HUDEP-2 (cell line): ENCODE results near the gene INTS6L.
A peak's percentile ranks its signal among the peaks of the same experiment; 100 is the strongest.

Experiments
- DNase-seq, 76 experiments: peaks; one replicate each; lab custom pipeline; 2025; ENCODE audit not compliant: unreplicated experiment in 76 of 76; lab: John Stamatoyannopoulos, UW

Gene INTS6L

DNA sequence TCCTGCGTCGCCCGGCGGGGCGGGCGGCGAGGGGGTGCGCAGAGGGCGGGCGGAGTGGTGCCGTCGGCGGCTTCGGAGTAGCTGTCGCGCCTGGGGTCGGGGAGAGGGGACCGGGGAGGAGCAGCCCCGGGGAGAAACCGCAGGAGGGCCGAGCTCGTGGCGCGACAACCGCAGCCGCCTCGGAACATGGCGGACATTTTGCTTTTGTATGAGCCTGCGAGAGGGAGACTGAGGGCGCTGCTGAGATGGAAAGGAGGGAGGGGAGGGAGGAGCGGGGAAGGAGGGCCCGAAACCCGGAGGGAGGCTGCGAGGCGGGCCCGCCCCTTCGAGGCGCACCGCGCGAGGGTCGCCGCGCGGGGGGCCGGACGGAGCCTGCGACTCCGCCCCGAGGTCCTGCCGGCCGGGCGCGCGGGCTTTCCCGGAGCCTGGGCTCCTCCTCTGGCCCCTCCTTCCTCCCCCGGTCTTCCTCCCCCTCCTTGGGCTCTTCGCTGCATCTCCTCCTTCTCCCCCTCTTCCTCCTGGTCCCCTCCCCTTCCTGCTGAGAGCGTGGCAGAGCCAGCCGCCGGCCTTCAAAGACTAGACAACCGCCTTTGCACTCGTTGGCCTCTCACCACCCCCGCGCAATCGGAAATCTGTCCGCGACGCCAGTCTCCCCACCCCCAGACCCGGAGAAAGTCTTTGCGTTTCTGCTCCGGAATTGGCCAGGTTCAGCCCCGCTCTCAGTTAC lies 1.1 kb downstream of the INTS6L start:
- peak in 75 of 76 experiments; percentile 6 to 88 (median 75) for DNase-seq

GRCh38 chrX:135522132-135522530 lies 1.7 kb downstream of the INTS6L start:
- DNase-seq: peak in 25 of 76 experiments; percentile 0 to 56 (median 26)

- DNase-seq: no peak
Measured at GRCh38 chrX:135522878-135523693, 2.6 kb downstream of the INTS6L start.

DNA sequence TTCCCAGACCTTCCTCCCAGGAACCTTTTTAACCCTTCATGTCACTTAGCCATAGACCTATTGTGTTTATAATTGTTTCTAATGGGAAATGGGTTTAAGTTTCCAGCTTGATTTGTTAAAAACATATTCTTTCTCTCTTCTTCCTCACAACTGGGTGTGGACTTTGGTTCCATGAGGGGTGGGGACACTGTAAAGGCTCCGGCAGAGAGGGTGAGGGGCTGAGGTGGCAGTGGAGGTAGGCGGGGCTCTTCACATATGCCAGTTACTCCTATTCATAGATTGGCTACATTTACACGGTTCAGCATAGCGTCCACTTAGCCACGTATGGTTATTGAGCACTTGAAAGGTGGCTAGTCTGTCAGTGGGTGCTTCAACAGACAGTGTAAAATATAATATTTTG lies 7.8 kb downstream of the INTS6L start:
- DNase-seq: peak in 1 of 76 experiments; percentile 1

GRCh38 chrX:135528756-135529155 lies 8.3 kb downstream of the INTS6L start:
- DNase-seq: no peak

DNA sequence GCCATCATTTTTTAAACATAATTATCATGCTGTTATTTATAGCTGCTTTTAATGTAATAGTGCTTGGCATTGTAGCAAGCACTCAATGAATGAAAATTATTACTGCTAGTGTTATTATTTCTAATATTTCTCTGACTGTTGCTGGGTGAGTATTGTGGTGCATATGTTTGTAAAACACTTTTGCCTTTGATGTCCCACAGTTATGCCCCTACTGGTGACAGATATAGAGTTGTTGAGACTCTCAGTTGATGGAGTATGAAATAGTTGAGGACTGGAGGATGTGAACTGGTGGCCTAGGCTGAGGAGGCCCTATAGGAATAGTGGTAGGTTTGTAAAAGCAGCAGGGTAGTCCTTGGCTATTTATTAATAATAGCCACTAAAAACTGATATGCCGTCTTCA lies 9.6 kb downstream of the INTS6L start:
- no peak for DNase-seq

- peak in 1 of 76 experiments; percentile 1 for DNase-seq
Measured at GRCh38 chrX:135531813-135532212, 11.4 kb downstream of the INTS6L start.

DNA sequence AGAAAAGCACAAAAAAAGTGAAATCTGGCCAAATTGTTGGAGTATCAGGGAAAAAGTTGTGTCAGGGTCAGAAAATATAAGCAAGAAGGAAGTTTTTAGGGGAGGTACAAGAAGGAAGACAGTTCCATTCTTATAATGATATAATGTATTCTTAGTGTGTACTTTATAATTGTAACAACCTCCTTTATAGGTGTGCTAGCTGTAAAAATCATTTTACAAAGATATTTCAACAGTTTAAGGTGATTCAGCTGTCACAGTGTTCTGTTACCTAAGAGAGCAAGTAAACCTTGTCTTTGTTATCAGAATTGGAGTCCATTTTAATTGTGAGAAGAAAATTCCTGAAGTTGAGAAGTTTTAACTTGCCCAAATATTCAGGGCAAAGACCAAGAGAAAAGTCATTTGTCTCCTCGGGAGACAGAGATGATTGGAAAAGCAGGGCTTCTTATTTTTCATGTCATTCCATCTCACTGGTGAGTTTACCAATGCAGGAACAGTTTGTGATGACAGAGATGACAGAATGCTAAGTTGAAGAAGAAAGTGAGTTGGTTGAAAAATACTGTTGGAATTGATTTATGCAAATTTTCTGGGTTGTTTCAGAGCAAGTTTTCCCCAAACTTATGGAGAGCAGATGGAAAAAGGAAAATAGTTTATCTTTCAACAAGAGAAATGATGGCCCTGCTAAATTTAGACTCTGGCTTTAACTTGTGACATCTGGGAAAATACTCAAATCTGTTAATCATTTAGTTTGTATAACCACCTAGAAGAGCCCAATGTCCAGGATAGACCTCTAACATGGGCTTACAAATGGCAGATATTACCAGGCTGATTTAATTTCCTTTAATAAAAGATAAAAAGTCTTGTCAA lies 14.8 kb downstream of the INTS6L start:
- no peak for DNase-seq

DNA sequence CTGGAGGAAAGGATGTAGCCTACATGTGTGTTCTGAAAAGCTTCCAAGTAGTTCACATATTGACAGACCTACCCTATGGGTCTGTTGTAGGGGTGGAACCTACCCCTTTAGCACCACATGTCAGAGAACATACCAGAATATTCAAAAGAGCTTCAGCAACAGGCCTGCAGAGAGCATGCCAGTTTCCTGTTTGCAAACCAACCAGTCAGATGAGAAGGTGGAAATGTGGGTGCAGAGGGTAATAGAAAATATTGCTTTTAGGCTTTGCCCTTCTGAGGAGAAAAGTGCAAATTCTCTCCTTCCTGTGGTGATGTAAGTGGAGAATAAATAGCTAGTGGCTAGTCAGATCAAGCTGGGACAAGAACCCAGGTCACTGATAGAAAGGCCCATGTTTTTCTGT lies 16.4 kb downstream of the INTS6L start:
- DNase-seq: no peak

DNA sequence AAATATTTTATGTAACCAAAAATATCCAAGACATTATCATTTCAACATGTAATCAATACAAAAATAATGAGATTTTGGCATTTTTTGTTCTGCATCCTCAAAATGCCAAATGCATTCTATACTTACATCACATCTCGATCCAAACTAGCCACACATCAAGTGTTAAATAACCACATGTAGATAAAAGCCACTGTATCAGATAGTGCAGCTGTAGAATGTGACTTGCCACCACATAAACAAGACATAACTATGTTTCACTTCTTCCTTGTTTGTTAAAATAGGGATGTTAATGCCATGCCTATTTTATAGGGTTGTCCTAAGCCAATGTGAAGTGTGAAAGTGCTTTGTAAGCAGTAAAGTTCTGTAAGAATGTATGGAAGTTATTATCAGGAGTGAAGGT lies 20.9 kb downstream of the INTS6L start:
- DNase-seq: peak in 1 of 76 experiments; percentile 1

DNA sequence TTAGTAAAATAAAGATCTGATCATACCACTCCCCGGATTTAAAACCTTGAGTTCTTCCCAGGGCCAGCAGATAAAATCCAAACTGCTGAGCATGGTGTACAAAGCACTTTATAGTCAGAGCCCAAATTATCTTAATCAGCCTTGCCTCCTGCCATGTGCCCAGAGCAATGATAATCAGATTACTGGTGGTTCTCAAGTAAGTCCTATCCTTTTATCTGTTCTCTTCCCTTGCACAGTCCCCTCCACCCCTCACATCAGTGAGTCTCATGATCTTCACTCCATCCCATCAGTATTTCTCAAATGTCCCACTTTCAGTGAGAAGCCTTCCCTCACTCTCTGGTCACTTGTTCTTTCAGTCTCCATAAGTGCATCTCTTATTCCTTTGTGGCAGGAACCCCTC lies 22.7 kb downstream of the INTS6L start:
- peak in 51 of 76 experiments; percentile 1 to 65 (median 25) for DNase-seq

GRCh38 chrX:135543924-135544323 lies 23.5 kb downstream of the INTS6L start:
- peak in 5 of 76 experiments; percentile 0 to 20 (median 6) for DNase-seq

DNA sequence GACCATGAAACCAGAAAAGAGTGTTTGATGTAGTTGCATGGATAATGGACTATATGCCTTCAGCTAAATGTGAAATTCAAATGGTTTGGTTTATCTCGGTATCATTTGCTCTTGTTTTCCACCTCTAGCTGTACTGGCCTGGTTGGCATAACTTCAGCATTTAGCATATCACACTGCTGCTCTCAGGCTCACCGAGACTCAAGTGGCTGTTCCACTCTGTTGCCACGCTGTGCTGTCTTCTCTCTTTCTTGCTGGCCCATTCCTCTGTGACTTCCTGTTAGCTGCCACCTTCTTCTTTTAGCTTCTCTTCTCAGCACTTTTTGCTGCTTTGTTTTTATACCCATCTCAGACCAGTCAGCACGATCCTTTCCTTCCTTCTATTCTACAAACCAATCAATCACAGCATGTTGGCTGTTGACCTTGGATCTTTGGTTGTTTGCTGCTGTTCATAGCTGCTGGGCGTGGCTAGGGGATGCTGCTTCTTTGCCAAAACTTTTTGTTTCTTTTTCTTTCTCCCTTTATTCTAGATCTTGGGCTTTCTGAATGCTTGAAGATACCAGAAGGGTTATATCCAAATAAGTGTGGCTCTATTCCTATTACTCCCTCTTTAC lies 24.0 kb downstream of the INTS6L start:
- no peak for DNase-seq

GRCh38 chrX:135547767-135548166 lies 27.3 kb downstream of the INTS6L start:
- DNase-seq: no peak

DNA sequence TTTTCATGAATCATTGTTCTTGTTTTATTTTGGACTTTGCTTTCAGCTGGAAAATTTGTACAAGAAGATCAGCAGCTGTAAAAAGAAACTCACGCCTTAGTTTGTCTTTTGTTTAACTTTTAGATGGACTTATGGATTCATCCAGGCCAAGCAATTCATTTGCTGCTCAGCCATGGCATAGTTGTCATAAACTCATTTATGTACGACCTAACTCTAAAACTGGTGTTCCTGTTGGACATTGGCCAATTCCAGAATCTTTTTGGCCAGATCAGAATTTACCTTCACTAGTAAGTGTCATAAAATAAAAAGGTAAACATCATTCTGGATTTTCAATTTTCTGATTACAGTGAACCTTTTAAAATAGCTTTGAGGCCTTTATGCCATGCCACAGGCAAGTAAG lies 29.1 kb downstream of the INTS6L start:
- no peak for DNase-seq

- no peak for DNase-seq
Measured at GRCh38 chrX:135556055-135556454, 35.6 kb downstream of the INTS6L start.

GRCh38 chrX:135557344-135557743 lies 36.9 kb downstream of the INTS6L start:
- no peak for DNase-seq

DNA sequence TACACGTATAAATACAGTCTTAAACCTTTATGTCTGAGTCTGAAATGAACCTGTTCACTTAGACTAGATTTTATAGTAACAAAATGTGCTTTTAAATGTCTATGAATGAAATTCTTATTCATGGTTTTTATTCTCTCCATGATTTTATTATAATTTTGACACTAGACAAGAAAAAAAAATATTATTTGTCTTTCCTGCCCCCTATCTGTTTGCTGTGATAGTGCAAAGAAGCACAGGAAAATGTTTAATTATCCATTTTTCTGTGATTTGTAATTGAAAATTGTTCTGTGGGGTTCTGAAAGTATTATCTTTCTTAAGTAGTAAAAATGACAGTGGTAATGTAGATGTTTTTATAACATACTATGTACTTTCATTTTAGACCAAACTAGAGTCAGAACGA lies 52.0 kb downstream of the INTS6L start:
- DNase-seq: no peak

- no peak for DNase-seq
Measured at GRCh38 chrX:135581496-135581895, 61.0 kb downstream of the INTS6L start.

DNA sequence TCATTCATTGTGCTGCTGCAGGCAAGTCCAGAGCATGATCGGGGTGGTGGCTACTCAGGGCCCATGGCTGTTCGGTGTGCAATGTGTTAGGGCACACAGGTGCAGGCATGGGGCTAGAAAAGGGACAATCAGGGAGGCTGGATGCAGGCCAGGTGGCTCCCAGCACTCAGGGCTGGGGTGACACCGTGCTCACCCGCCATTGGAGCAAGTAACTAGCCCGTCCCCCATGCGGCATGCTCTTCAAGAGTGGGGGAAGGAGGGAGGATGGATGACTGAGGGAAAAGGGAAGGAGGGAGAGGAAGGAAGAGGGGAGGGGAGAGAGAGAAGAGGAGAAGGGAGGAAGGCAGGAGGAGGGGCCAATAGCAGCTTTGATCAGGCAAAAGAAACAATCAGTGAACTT lies 64.7 kb downstream of the INTS6L start:
- no peak for DNase-seq

DNA sequence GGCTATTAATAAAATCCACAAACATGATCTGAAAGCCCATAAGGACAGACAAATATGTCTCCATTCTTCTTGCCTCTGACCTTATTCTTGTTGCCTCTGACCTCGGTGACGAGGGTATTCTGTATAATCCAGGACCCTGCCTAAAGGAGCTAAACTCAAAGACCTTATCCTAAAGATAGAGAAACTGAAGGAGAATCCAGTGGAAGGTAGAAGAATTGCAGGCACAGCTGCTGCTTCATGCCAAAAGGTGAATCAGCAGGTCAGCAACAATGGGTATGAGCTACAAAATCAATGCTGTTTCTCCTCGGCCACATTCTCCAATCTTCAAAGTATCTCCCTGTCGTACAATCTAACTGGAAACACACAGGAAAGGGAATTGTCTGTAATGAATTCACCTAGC lies 71.4 kb downstream of the INTS6L start:
- DNase-seq: no peak
